OCI-LY7 (cell line): Measurements from ENCODE around the gene NCF4. TPM values are rescaled to one million over a fixed set of nuclear protein-coding genes. Genes with fewer than 3 reads are reported as not detected.

Experiments used
- BruUV-seq: library from RNA; stranded (reverse); fragments of 400-500 nt; replicated peaks from 2 replicates; lab custom pipeline; 2021; lab: Mats Ljungman, UMichigan
- CTCF ChIA-PET: fragments of 300-600 bp; sonication (Branson Sonifier 250); formaldehyde crosslinking; loops from one replicate; lab custom pipeline; 2022; ENCODE audit warnings: antibody characterized with exemption; ENCODE audit not compliant: unreplicated experiment; lab: Charles Lee
- POLR2A ChIA-PET: fragments of 300-600 bp; sonication (Branson Sonifier 250); formaldehyde crosslinking; loops from one replicate; lab custom pipeline; 2022; ENCODE audit warnings: antibody characterized with exemption; lab: Charles Lee
- DNase-seq: peaks from one replicate; pipeline ENCODE4 v3.0.0-alpha.2; 2015; ENCODE audit warnings: low spot score
- H2AFZ ChIP-seq: fragments of 200-600 bp; sonication (generic), shearing (Covaris generic); 2 replicates; pipeline ENCODE4 v1.6.1; 2014; ENCODE audit warnings: mild to moderate bottlenecking, antibody characterized with exemption, low read length, moderate library complexity
- H3K27ac ChIP-seq: fragments of 200-600 bp; sonication (generic); 2 replicates; pipeline ENCODE4 v1.5.1; 2014; ENCODE audit warnings: mixed run types, low read depth, mild to moderate bottlenecking, moderate library complexity, low read length, inconsistent platforms; ENCODE audit not compliant: poor library complexity, severe bottlenecking
- H3K36me3 ChIP-seq: fragments of 200-600 bp; sonication (generic); 2 replicates; pipeline ENCODE4 v1.6.1; 2014; ENCODE audit warnings: mild to moderate bottlenecking, antibody characterized with exemption, low read length, moderate library complexity, mixed read lengths; ENCODE audit not compliant: insufficient read depth
- H3K4me1 ChIP-seq: fragments of 200-600 bp; sonication (generic); 2 replicates; pipeline ENCODE4 v1.5.1; 2014; ENCODE audit warnings: mild to moderate bottlenecking, low read length; ENCODE audit not compliant: insufficient read depth, poor library complexity, severe bottlenecking
- H3K4me2 ChIP-seq: fragments of 200-600 bp; sonication (generic); 2 replicates; pipeline ENCODE4 v1.6.1; 2014; ENCODE audit warnings: mild to moderate bottlenecking, low read length
- H3K4me3 ChIP-seq: fragments of 200-600 bp; sonication (generic); 2 replicates; pipeline ENCODE4 v1.5.1; 2014; ENCODE audit warnings: mild to moderate bottlenecking, low read depth, low read length; ENCODE audit not compliant: poor library complexity, severe bottlenecking
- H3K79me2 ChIP-seq: fragments of 200-600 bp; sonication (generic); 2 replicates; pipeline ENCODE4 v1.6.1; 2016; ENCODE audit warnings: low read depth, mild to moderate bottlenecking, low read length, moderate library complexity, mixed read lengths; ENCODE audit not compliant: insufficient read depth
- H3K9me2 ChIP-seq: fragments of 200-600 bp; sonication (generic); 2 replicates; pipeline ENCODE4 v1.6.1; 2016; ENCODE audit warnings: mild to moderate bottlenecking, low read length, mixed read lengths; ENCODE audit not compliant: insufficient read depth
- H3K9me3 ChIP-seq: fragments of 200-600 bp; sonication (generic); 2 replicates; pipeline ENCODE4 v1.6.1; 2014; ENCODE audit warnings: mild to moderate bottlenecking, mixed run types, low read length, mixed read lengths
- H4K20me1 ChIP-seq: fragments of 200-600 bp; sonication (generic); 2 replicates; pipeline ENCODE4 v1.6.1; 2014; ENCODE audit warnings: mild to moderate bottlenecking, antibody characterized with exemption, low read length, moderate library complexity, mixed read lengths; ENCODE audit not compliant: insufficient read depth
- CTCF ChIP-seq: fragments of 200-600 bp; sonication (generic); conservative IDR thresholded peaks from 2 replicates; pipeline ENCODE4 v1.5.1; 2014; ENCODE audit warnings: mild to moderate bottlenecking, antibody characterized with exemption, low read length, moderate library complexity, mixed read lengths
- EZH2phosphoT487 ChIP-seq: fragments of 200-600 bp; sonication (generic); IDR thresholded peaks from 2 replicates; pipeline ENCODE4 v1.6.1; 2018; ENCODE audit warnings: low read depth, borderline replicate concordance, mild to moderate bottlenecking, mixed run types, antibody characterized with exemption, low read length, moderate library complexity, mixed read lengths
- intact Hi-C: fragments of 100-400 bp; cut with micrococcal nuclease; formaldehyde crosslinking; loops from one replicate; pipeline ENCODE4 v1.10.0; 2022; ENCODE audit not compliant: unreplicated experiment
- total RNA-seq, 2 experiments: library from RNA; depleted of rRNA in 1 of 2; stranded (reverse); fragments of >200 nt in 1 of 2; shearing (Covaris generic) in 1 of 2; gene quantifications; 2 replicates each; pipeline ENCODE4 v1.2.3, GENCODE V29; 2014 to 2022

NCF4 gene
- total RNA-seq, 2 experiments from 2014 or later, result 63.6 to 121 TPM

GRCh38 chr22:36923131-36923788, 62.5 kb downstream of the NCF4 start:
- no peak for TF ChIP-seq CTCF
- no peak for TF ChIP-seq EZH2phosphoT487
- no TSS peak for BruUV-seq
- Histone ChIP-seq H3K4me3 (no peak overlapping the region), H3K4me2 (no peak overlapping the region), H3K27ac (no peak overlapping the region), H3K9me3 (no peaks in the 10 kb centered on the region), H3K79me2 (no peaks in the 10 kb centered on the region), H3K9me2 (no peaks in the 10 kb centered on the region), H3K36me3 (0 out of 2 replicates have a peak, but pooled peaks cover 8% of the 10 kb centered on the region), H2AFZ (no peak overlapping the region), H4K20me1 (no peaks in the 10 kb centered on the region), H3K4me1 (peaks cover 11% of the 10 kb centered on the region)
- intact Hi-C loops, result no loop called here
- DNase-seq, result no peak
- ChIA-PET POLR2A (no interaction called here), CTCF (no interaction called here)

GRCh38 chr22:36924151-36924698, 63.4 kb downstream of the NCF4 start:
- ChIA-PET POLR2A (no interaction called here), CTCF (no interaction called here)
- no peak overlapping the region for H3K4me2 ChIP-seq
- peaks cover 11% of the 10 kb centered on the region for H3K4me1 ChIP-seq
- 0 out of 2 replicates have a peak, but pooled peaks cover under 1% of the 10 kb centered on the region for H3K36me3 ChIP-seq
- H3K9me2 ChIP-seq, result no peaks in the 10 kb centered on the region
- no peaks in the 10 kb centered on the region for H3K9me3 ChIP-seq
- no peak overlapping the region for H3K4me3 ChIP-seq
- no peak for TF ChIP-seq EZH2phosphoT487
- H3K27ac ChIP-seq, result no peak overlapping the region
- H3K79me2 ChIP-seq, result no peaks in the 10 kb centered on the region
- BruUV-seq, result no TSS peak
- intact Hi-C loops, result no loop called here
- H2AFZ ChIP-seq, result no peak overlapping the region
- H4K20me1 ChIP-seq, result no peaks in the 10 kb centered on the region
- no peak for DNase-seq

- H3K36me3 ChIP-seq, result no peaks in the 10 kb centered on the region
- H3K4me1 ChIP-seq, result peaks cover 11% of the 10 kb centered on the region
- H3K27ac ChIP-seq, result no peak overlapping the region
- no peaks in the 10 kb centered on the region for H3K9me2 ChIP-seq
- no peaks in the 10 kb centered on the region for H4K20me1 ChIP-seq
- H3K9me3 ChIP-seq, result no peaks in the 10 kb centered on the region
- ChIA-PET CTCF (no interaction called here), POLR2A (no interaction called here)
- intact Hi-C loops, result no loop called here
- no peak for DNase-seq
- H2AFZ ChIP-seq, result no peak overlapping the region
- H3K4me2 ChIP-seq, result no peak overlapping the region
- no peaks in the 10 kb centered on the region for H3K79me2 ChIP-seq
- H3K4me3 ChIP-seq, result no peak overlapping the region
- TF ChIP-seq CTCF (no peak), EZH2phosphoT487 (no peak)
- BruUV-seq, result no TSS peak
Observed at GRCh38 chr22:36925388-36926290, 64.8 kb downstream of the NCF4 start.
